Aorta (tissue), 5 donors: ENCODE measurements around the gene ATP6V0B. TPM values are rescaled to one million over a fixed set of nuclear protein-coding genes. Genes with fewer than 3 reads are reported as not detected.

ENCODE experiments used
- ATAC-seq: fragments of 200-7000 bp; cut with Tn5 transposase; one replicate; pipeline ENCODE4 v1.9.1; 2022; ENCODE audit warnings: moderate library complexity; ENCODE audit not compliant: low FRiP score
- DNase-seq, 2 donors: peaks; one replicate each; pipeline ENCODE4 v3.0.0-alpha.2; 2020
- H3K27ac ChIP-seq, 2 donors: one replicate each; pipeline ENCODE4 v1.5.1; 2013; ENCODE audit warnings: low read length in 2 of 2, mild to moderate bottlenecking in 2 of 2, moderate library complexity in 2 of 2, control low read depth in 1 of 2, inconsistent platforms in 1 of 2, low read depth in 1 of 2
- H3K27me3 ChIP-seq, 2 donors: one replicate each; pipeline ENCODE4 v1.6.1; 2013; ENCODE audit warnings: control low read depth in 1 of 2, low read length in 1 of 2, mild to moderate bottlenecking in 1 of 2, moderate library complexity in 1 of 2; ENCODE audit not compliant: insufficient read depth in 2 of 2, control insufficient read depth in 1 of 2
- H3K36me3 ChIP-seq, 2 donors: one replicate each; pipeline ENCODE4 v1.6.1; 2013; ENCODE audit warnings: control low read depth in 1 of 2, low read length in 1 of 2, mild to moderate bottlenecking in 1 of 2; ENCODE audit not compliant: insufficient read depth in 2 of 2, control insufficient read depth in 1 of 2
- H3K4me1 ChIP-seq, 2 donors: one replicate each; pipeline ENCODE4 v1.6.1; 2013; ENCODE audit warnings: low read length in 2 of 2, control low read depth in 1 of 2, mild to moderate bottlenecking in 1 of 2, moderate library complexity in 1 of 2; ENCODE audit not compliant: insufficient read depth in 2 of 2, control insufficient read depth in 1 of 2
- H3K4me3 ChIP-seq, 2 donors: one replicate each; pipeline ENCODE4 v1.5.1; 2013; ENCODE audit warnings: low read length in 2 of 2, control low read depth in 1 of 2, mild to moderate bottlenecking in 1 of 2
- H3K9me3 ChIP-seq: one replicate; pipeline ENCODE4 v1.6.1; 2013; ENCODE audit warnings: mild to moderate bottlenecking, low read length; ENCODE audit not compliant: control insufficient read depth
- WGBS, 2 donors: extraction: QIAGEN DNeasy Blood & Tissue Kit; methylation state at CpG; one replicate each; pipeline ENCODE4 v1.1.7; 2013; 5-methylcytosine and 5-hydroxymethylcytosine counted together
- intact Hi-C, 2 donors: fragments of 100-400 bp; cut with DNase I; formaldehyde crosslinking; loops; one replicate each; pipeline versions ENCODE4 v1.14.2 to v1.15.0; 2022
- polyA plus RNA-seq, 2 donors: library from polyadenylated mRNA; stranded (reverse); fragments of 200-250 nt; gene quantifications; one replicate each; pipeline ENCODE4 v1.2.3, GENCODE V29; 2013
- total RNA-seq, 2 donors: library from RNA; stranded (reverse); fragmentation: NEBNext Ultra II Directional; extraction: Animal tissue kit (Norgen Biotek cat#: 25700); gene quantifications; one replicate each; pipeline ENCODE4 v1.2.1, GENCODE V29; 2021
- donor health status: healthy with polysubstance abuse.
- donor health status: Bipolar disorder and iron deficiency.
- donor health status: DM: no; HTN: no; CAD: no.
- donor health status: DM: no; HTN: no; CAD: no.
- donor health status: DM: yes; HTN: yes; CAD: no.

Gene ATP6V0B
- total and polyA plus RNA-seq, 4 donors = 77.9 to 119 (median 94.2) TPM

- WGBS, 2 donors = 4 to 7% methylated on average over 29 to 54 of the region's 54 CpGs
- no peak within 1 kb of the TSS for H3K27ac ChIP-seq
- ATAC-seq (no peak), DNase-seq (peak; percentile 53 to 85)
- no peaks in the 10 kb centered on the region for H3K36me3 ChIP-seq
- peak within 1 kb of the TSS; percentile 64 for H3K4me3 ChIP-seq
- no peaks in the 10 kb centered on the region for H3K4me1 ChIP-seq
- intact Hi-C loops = no loop called here
- H3K9me3 ChIP-seq = no peaks in the 10 kb centered on the region
- H3K27me3 ChIP-seq = no peaks in the 10 kb centered on the region
These were observed 3.9 kb downstream of the ATP6V0B start, which contains the start of gene B4GALT2 for GRCh38 chr1:43978551-43979260. B4GALT2 (plus strand) TSS chr1:43979210; CDS start chr1:43981161, 1,951 bp downstream.

GRCh38 chr1:43979261-43979527, 4.4 kb downstream of the ATP6V0B start:
- DNase-seq (no peak), ATAC-seq (no peak)
- intact Hi-C loops = no loop called here
- Histone ChIP-seq H3K4me3 (peak overlapping the region; percentile 64), H3K36me3 (no peaks in the 10 kb centered on the region), H3K4me1 (no peaks in the 10 kb centered on the region), H3K27me3 (no peaks in the 10 kb centered on the region), H3K27ac (no peak overlapping the region), H3K9me3 (no peaks in the 10 kb centered on the region)
- 1 to 3% methylated on average over 7 to 45 of the region's 45 CpGs for WGBS, 2 donors

- DNase-seq = peak; percentile 72 to 85
- intact Hi-C loops = no loop called here
- no peaks in the 10 kb centered on the region for H3K36me3 ChIP-seq
- H3K27me3 ChIP-seq = no peaks in the 10 kb centered on the region
- no peak for ATAC-seq
- H3K27ac ChIP-seq = no peak overlapping the region
- H3K4me3 ChIP-seq = peak overlapping the region; percentile 64
- no peaks in the 10 kb centered on the region for H3K4me1 ChIP-seq
- no peaks in the 10 kb centered on the region for H3K9me3 ChIP-seq
- WGBS, 2 donors = 1% methylated on average over 39 to 45 of the region's 45 CpGs
These were observed 4.9 kb downstream of the ATP6V0B start for GRCh38 chr1:43979528-43980254.

- Histone ChIP-seq H3K27ac (no peak overlapping the region), H3K4me1 (no peaks in the 10 kb centered on the region)
- ATAC-seq = no peak
These were observed 5.7 kb downstream of the ATP6V0B start for GRCh38 chr1:43980255-43981134.

GRCh38 chr1:43981135-43981491, 6.4 kb downstream of the ATP6V0B start:
- H3K4me3 ChIP-seq = no peak overlapping the region
- H3K4me1 ChIP-seq = no peaks in the 10 kb centered on the region
- H3K27me3 ChIP-seq = no peaks in the 10 kb centered on the region
- ATAC-seq (no peak), DNase-seq (peak; percentile 48 to 75)
- H3K27ac ChIP-seq = no peak overlapping the region
- H3K9me3 ChIP-seq = no peaks in the 10 kb centered on the region
- 88 to 89% methylated on average over 19 to 20 of the region's 20 CpGs for WGBS, 2 donors
- intact Hi-C loops = no loop called here
- H3K36me3 ChIP-seq = no peaks in the 10 kb centered on the region

More at GRCh38 chr1:43980255-43981134, 5.7 kb downstream of the ATP6V0B start:
- DNase-seq = peak in 1 of 2 donors; percentile 45
- intact Hi-C loops = no loop called here
- 42 to 51% methylated on average over 12 to 13 of the region's 13 CpGs for WGBS, 2 donors
- Histone ChIP-seq H3K4me3 (no peak overlapping the region), H3K9me3 (no peaks in the 10 kb centered on the region), H3K36me3 (no peaks in the 10 kb centered on the region), H3K27me3 (no peaks in the 10 kb centered on the region)

GRCh38 chr1:43981636-43982035, 6.9 kb downstream of the ATP6V0B start:
- Histone ChIP-seq H3K27me3 (no peaks in the 10 kb centered on the region), H3K4me3 (no peak overlapping the region), H3K27ac (no peak overlapping the region), H3K9me3 (no peaks in the 10 kb centered on the region), H3K36me3 (no peaks in the 10 kb centered on the region), H3K4me1 (no peaks in the 10 kb centered on the region)
- ATAC-seq (no peak), DNase-seq (peak in 1 of 2 donors; percentile 43)
- 95 to 97% methylated on average over 20 of the region's 20 CpGs for WGBS, 2 donors
- intact Hi-C loops = no loop called here

- H3K27me3 ChIP-seq = no peaks in the 10 kb centered on the region
- no peak overlapping the region for H3K27ac ChIP-seq
- WGBS, 2 donors = 85 to 91% methylated on average over 8 of the region's 8 CpGs
- H3K4me1 ChIP-seq = no peaks in the 10 kb centered on the region
- no peak overlapping the region for H3K4me3 ChIP-seq
- H3K36me3 ChIP-seq = no peaks in the 10 kb centered on the region
- H3K9me3 ChIP-seq = no peaks in the 10 kb centered on the region
- intact Hi-C loops = no loop called here
- ATAC-seq (no peak), DNase-seq (no peak)
These were observed 7.5 kb downstream of the ATP6V0B start for GRCh38 chr1:43982241-43982640.

GRCh38 chr1:43982808-43983207, 8.0 kb downstream of the ATP6V0B start:
- peak; percentile 46 to 69 for DNase-seq
- Histone ChIP-seq H3K9me3 (no peaks in the 10 kb centered on the region), H3K4me3 (no peak overlapping the region), H3K27me3 (no peaks in the 10 kb centered on the region), H3K36me3 (no peaks in the 10 kb centered on the region), H3K4me1 (no peaks in the 10 kb centered on the region), H3K27ac (no peak overlapping the region)
- WGBS, 2 donors = 83 to 84% methylated on average over 15 of the region's 15 CpGs
- no peak for ATAC-seq
- intact Hi-C loops = no loop called here
